Gastroesophageal sphincter (tissue), 4 donors: ENCODE measurements around the gene CD177. TPM values are rescaled to one million over a fixed set of nuclear protein-coding genes. Genes with fewer than 3 reads are reported as not detected.

ENCODE experiments used
- ATAC-seq: fragments of 150-250 bp; one replicate; pipeline ENCODE4 v1.9.1; 2016; ENCODE audit warnings: mild to moderate bottlenecking, moderate library complexity
- H3K27ac ChIP-seq, 4 donors: fragments of 200-600 bp; sonication (generic) in 3 of 4; 1 replicate in 3 of 4; 2 replicates in 1 of 4; pipeline ENCODE4 v1.5.1; 2016 to 2019
- H3K27me3 ChIP-seq: fragments of 200-600 bp; sonication (generic); one replicate; pipeline ENCODE4 v1.5.1; 2019
- H3K36me3 ChIP-seq, 2 donors: fragments of 200-600 bp; sonication (generic); one replicate each; pipeline ENCODE4 v1.5.1; 2019; ENCODE audit warnings: control low read depth in 1 of 2
- H3K4me1 ChIP-seq, 3 donors: fragments of 200-600 bp; sonication (generic); 1 replicate in 2 of 3; 2 replicates in 1 of 3; pipeline ENCODE4 v1.5.1; 2016 to 2019; ENCODE audit warnings: control low read depth in 2 of 3
- H3K4me3 ChIP-seq, 2 donors: fragments of 200-600 bp; sonication (generic); one replicate each; pipeline ENCODE4 v1.5.1; 2019; ENCODE audit warnings: mild to moderate bottlenecking in 1 of 2, moderate library complexity in 1 of 2
- H3K9me3 ChIP-seq, 3 donors: fragments of 200-600 bp; sonication (generic); one replicate each; pipeline ENCODE4 v1.5.1; 2017 to 2019; ENCODE audit warnings: control low read depth in 2 of 3
- EP300 ChIP-seq: sonication (generic); formaldehyde crosslinking; IDR thresholded peaks from one replicate; pipeline ENCODE4 v1.6.1; 2017; ENCODE audit warnings: antibody characterized with exemption, mild to moderate bottlenecking
- POLR2A ChIP-seq, 2 donors: fragments of 450-650 bp; IDR thresholded peaks; one replicate each; pipeline ENCODE4 v1.6.1; 2017; ENCODE audit warnings: antibody characterized with exemption in 2 of 2, mild to moderate bottlenecking in 2 of 2, moderate library complexity in 1 of 2
- POLR2AphosphoS5 ChIP-seq: sonication (generic); formaldehyde crosslinking; IDR thresholded peaks from one replicate; pipeline ENCODE4 v1.6.1; 2017; ENCODE audit warnings: antibody characterized with exemption
- WGBS, 2 donors: methylation state at CpG; one replicate each; pipeline ENCODE4 v1.1.5; 2018; ENCODE audit warnings: low coverage in 1 of 2; 5-methylcytosine and 5-hydroxymethylcytosine counted together
- total RNA-seq, 4 donors: library from RNA; depleted of rRNA; stranded (reverse); fragments of >200 nt; gene quantifications; one replicate each; pipeline ENCODE4 v1.1.0, GENCODE V29; 2016
- TF ChIP-seq, protein P1 (sequence below), 4 experiments: fragments of 200-600 bp in 2 of 4; fragments of 450-650 bp in 2 of 4; sonication (generic) in 1 of 4; IDR thresholded peaks; one replicate each; pipeline ENCODE4 v1.5.1; 2017 to 2019; ENCODE audit warnings: antibody characterized with exemption in 4 of 4, mild to moderate bottlenecking in 2 of 4, moderate library complexity in 2 of 4

Gene CD177, protein sequence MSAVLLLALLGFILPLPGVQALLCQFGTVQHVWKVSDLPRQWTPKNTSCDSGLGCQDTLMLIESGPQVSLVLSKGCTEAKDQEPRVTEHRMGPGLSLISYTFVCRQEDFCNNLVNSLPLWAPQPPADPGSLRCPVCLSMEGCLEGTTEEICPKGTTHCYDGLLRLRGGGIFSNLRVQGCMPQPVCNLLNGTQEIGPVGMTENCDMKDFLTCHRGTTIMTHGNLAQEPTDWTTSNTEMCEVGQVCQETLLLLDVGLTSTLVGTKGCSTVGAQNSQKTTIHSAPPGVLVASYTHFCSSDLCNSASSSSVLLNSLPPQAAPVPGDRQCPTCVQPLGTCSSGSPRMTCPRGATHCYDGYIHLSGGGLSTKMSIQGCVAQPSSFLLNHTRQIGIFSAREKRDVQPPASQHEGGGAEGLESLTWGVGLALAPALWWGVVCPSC
- 1 to 10 TPM in 1 of 4 donors, under 1 TPM in 3; 0.15 to 1.8 (median 0.69) TPM for total RNA-seq

GRCh38 chr19:43353606-43354304 lies at the start of gene CD177:
CD177 (plus strand) TSS chr19:43353686; CDS start chr19:43353715, 29 bp downstream.
- peaks cover 45% of the 10 kb centered on the region for H3K27me3 ChIP-seq
- H3K36me3 ChIP-seq = no peaks in the 10 kb centered on the region
- TF ChIP-seq, protein P1, sequence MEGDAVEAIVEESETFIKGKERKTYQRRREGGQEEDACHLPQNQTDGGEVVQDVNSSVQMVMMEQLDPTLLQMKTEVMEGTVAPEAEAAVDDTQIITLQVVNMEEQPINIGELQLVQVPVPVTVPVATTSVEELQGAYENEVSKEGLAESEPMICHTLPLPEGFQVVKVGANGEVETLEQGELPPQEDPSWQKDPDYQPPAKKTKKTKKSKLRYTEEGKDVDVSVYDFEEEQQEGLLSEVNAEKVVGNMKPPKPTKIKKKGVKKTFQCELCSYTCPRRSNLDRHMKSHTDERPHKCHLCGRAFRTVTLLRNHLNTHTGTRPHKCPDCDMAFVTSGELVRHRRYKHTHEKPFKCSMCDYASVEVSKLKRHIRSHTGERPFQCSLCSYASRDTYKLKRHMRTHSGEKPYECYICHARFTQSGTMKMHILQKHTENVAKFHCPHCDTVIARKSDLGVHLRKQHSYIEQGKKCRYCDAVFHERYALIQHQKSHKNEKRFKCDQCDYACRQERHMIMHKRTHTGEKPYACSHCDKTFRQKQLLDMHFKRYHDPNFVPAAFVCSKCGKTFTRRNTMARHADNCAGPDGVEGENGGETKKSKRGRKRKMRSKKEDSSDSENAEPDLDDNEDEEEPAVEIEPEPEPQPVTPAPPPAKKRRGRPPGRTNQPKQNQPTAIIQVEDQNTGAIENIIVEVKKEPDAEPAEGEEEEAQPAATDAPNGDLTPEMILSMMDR (IDR thresholded peaks at IDR 0.05) = no peak
- TF ChIP-seq POLR2A (IDR thresholded peaks at IDR 0.05) (no peak), EP300 (no peak), POLR2AphosphoS5 (no peak)
- no peak within 1 kb of the TSS for H3K4me3 ChIP-seq
- WGBS, 2 donors = 3 to 4% methylated on average over 5 of the region's 27 CpGs
- ATAC-seq = no peak
- no peaks in the 10 kb centered on the region for H3K9me3 ChIP-seq
- no peaks in the 10 kb centered on the region for H3K4me1 ChIP-seq
- H3K27ac ChIP-seq = no peak within 1 kb of the TSS

DNA sequence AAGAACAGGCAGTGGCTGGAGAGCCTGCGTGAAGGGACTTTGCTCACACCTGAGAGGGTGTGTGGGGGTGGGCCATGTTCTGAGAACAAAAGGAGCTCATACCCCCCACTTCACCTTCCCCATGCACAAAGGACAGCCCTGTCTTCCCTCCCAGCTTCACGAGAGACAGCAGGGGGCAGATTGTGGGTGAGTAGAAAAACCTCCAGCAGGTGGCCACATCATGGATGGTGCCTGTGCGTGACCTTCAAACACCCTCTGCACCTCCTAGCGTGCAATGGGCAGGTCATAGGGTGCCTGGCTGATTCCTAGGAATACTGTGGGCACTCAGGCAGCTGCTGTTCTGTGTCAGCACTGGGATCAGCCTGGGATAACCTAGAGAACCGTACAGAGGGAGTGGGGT lies 47.8 kb upstream of the CD177 start:
- ATAC-seq = no peak
- H3K27ac ChIP-seq = no peak overlapping the region
- no peaks in the 10 kb centered on the region for H3K9me3 ChIP-seq
- TF ChIP-seq, protein P1 (IDR thresholded peaks at IDR 0.05) = no peak
- TF ChIP-seq EP300 = no peak
- TF ChIP-seq POLR2AphosphoS5 = no peak
- no peak for TF ChIP-seq POLR2A (IDR thresholded peaks at IDR 0.05)
- no peaks in the 10 kb centered on the region for H3K36me3 ChIP-seq
- no peaks in the 10 kb centered on the region for H3K4me1 ChIP-seq
- H3K27me3 ChIP-seq = peaks cover 38% of the 10 kb centered on the region
- WGBS, 2 donors = 43 to 80% methylated on average over 1 to 4 of the region's 5 CpGs
- no peak overlapping the region for H3K4me3 ChIP-seq

GRCh38 chr19:43306097-43306496 lies 47.4 kb upstream of the CD177 start:
- no peak for ATAC-seq
- WGBS, 2 donors = 86% methylated on average over 1 of the region's 1 CpG; no CpG with 5 or more reads in 1 of the 2 donors
- no peak overlapping the region for H3K27ac ChIP-seq

GRCh38 chr19:43308244-43308815 lies 45.2 kb upstream of the CD177 start:
- Histone ChIP-seq H3K4me3 (no peak overlapping the region), H3K27me3 (peaks cover 33% of the 10 kb centered on the region), H3K9me3 (no peaks in the 10 kb centered on the region), H3K27ac (no peak overlapping the region), H3K36me3 (no peaks in the 10 kb centered on the region), H3K4me1 (no peaks in the 10 kb centered on the region)
- ATAC-seq = no peak
- WGBS, 2 donors = 14 to 29% methylated on average over 4 to 5 of the region's 5 CpGs
- TF ChIP-seq POLR2A (IDR thresholded peaks at IDR 0.05) = no peak

More at GRCh38 chr19:43306097-43306496, 47.4 kb upstream of the CD177 start:
- TF ChIP-seq POLR2AphosphoS5 (no peak), POLR2A (IDR thresholded peaks at IDR 0.05) (no peak), EP300 (no peak)
- TF ChIP-seq, protein P1 (IDR thresholded peaks at IDR 0.05) = no peak
- Histone ChIP-seq H3K4me3 (no peak overlapping the region), H3K36me3 (no peaks in the 10 kb centered on the region), H3K9me3 (no peaks in the 10 kb centered on the region), H3K27me3 (peaks cover 38% of the 10 kb centered on the region), H3K4me1 (no peaks in the 10 kb centered on the region)

GRCh38 chr19:43309466-43309865 lies 44.0 kb upstream of the CD177 start:
- no peaks in the 10 kb centered on the region for H3K9me3 ChIP-seq
- TF ChIP-seq POLR2AphosphoS5 = no peak
- TF ChIP-seq POLR2A (IDR thresholded peaks at IDR 0.05) = no peak
- no peak for TF ChIP-seq EP300
- TF ChIP-seq, protein P1 (IDR thresholded peaks at IDR 0.05) = no peak
- no peak overlapping the region for H3K4me3 ChIP-seq
- no peaks in the 10 kb centered on the region for H3K36me3 ChIP-seq
- no peak overlapping the region for H3K27ac ChIP-seq
- no peak for ATAC-seq
- no peaks in the 10 kb centered on the region for H3K4me1 ChIP-seq
- WGBS, 2 donors = 0 to 58% methylated on average over 1 to 4 of the region's 4 CpGs
- H3K27me3 ChIP-seq = peaks cover 33% of the 10 kb centered on the region
